A549 (cell line): ENCODE measurements around the gene AP2A2. TPM values are rescaled to one million over a fixed set of nuclear protein-coding genes. Genes with fewer than 3 reads are reported as not detected.

Experiments
- ATAC-seq, 2 experiments: fragments of 200-7000 bp in 1 of 2; fragments of >200 bp in 1 of 2; cut with Nextera tagmentation in 1 of 2; cut with Tn5 transposase in 1 of 2; 3 replicates each; pipeline versions ENCODE4 v1.8.0 to v1.9.1; 2018 to 2020; ENCODE audit warnings: mild to moderate bottlenecking in 1 of 2, moderate library complexity in 1 of 2
- CTCF ChIA-PET: fragments of 300-600 bp; sonication (Branson Sonifier 250); formaldehyde crosslinking; extraction: SDS; loops from one replicate; lab custom pipeline; 2021; ENCODE audit warnings: antibody characterized with exemption, inconsistent platforms; lab: Yijun Ruan, JAX
- POLR2A ChIA-PET: fragments of 350-600 bp; formaldehyde crosslinking; extraction: SDS; loops from one replicate; lab custom pipeline; 2021; ENCODE audit warnings: antibody characterized with exemption, inconsistent platforms; lab: Yijun Ruan, JAX
- DNase-seq, 2 experiments: peaks; one replicate each; pipeline versions ENCODE4 v3.0.0 to v3.0.0-alpha.2; 2011 to 2016; ENCODE audit warnings: low read depth in 1 of 2, low spot score in 1 of 2
- FAIRE-seq: peaks from 2 replicates; lab custom pipeline; 2011; peaks lifted over from hg19 to GRCh38; lab: Jason Lieb, UNC
- H3K27ac ChIP-seq, 2 experiments: fragments of >200 bp; sonication (Bioruptor Twin); formaldehyde crosslinking; 3 replicates each; pipeline ENCODE4 v1.5.1; 2016 to 2017
- H3K4me1 ChIP-seq: fragments of >200 bp; sonication (Bioruptor Twin); formaldehyde crosslinking; 3 replicates; pipeline ENCODE4 v1.6.1; 2016
- H3K4me2 ChIP-seq: fragments of >200 bp; sonication (Bioruptor Twin); formaldehyde crosslinking; 3 replicates; pipeline ENCODE4 v1.6.1; 2016
- H3K4me3 ChIP-seq: fragments of >200 bp; sonication (Bioruptor Twin); formaldehyde crosslinking; 3 replicates; pipeline ENCODE4 v1.5.1; 2016
- H3K9me3 ChIP-seq: fragments of >200 bp; sonication (Bioruptor Twin); formaldehyde crosslinking; 3 replicates; pipeline ENCODE4 v1.6.1; 2016
- ATOH8 ChIP-seq: fragments of 250-450 bp; sonication (Bioruptor Pico); IDR thresholded peaks from 2 replicates; pipeline ENCODE4 v1.5.0; 2020; ENCODE audit warnings: low read depth, mild to moderate bottlenecking, moderate library complexity
- BCL3 ChIP-seq: fragments of >200 bp; sonication (Bioruptor Twin); formaldehyde crosslinking; IDR thresholded peaks from 3 replicates; pipeline ENCODE4 v1.6.1; 2016
- CBX2 ChIP-seq: fragments of 200-600 bp; sonication (generic); IDR thresholded peaks from 2 replicates; pipeline ENCODE4 v1.6.1; 2016; ENCODE audit warnings: low read depth, mild to moderate bottlenecking, borderline replicate concordance
- CBX8 ChIP-seq: fragments of 200-600 bp; sonication (generic); IDR thresholded peaks from 2 replicates; pipeline ENCODE4 v1.6.1; 2016
- CTCF ChIP-seq: fragments of >200 bp; sonication (Bioruptor Twin); formaldehyde crosslinking; IDR thresholded peaks from 3 replicates; pipeline ENCODE4 v1.5.1; 2016
- E2F6 ChIP-seq: IDR thresholded peaks from 2 replicates; pipeline ENCODE4 v1.6.1; 2012; ENCODE audit warnings: low read depth, borderline replicate concordance
- EHF ChIP-seq: fragments of 250-450 bp; sonication (Bioruptor Pico); IDR thresholded peaks from 2 replicates; pipeline ENCODE4 v1.5.0; 2020; ENCODE audit warnings: mild to moderate bottlenecking
- ESRRA ChIP-seq: fragments of 150-350 bp; IDR thresholded peaks from 2 replicates; pipeline ENCODE4 v1.6.1; 2014; ENCODE audit warnings: mild to moderate bottlenecking, low read length, borderline replicate concordance
- HES2 ChIP-seq: fragments of >200 bp; sonication (Bioruptor Twin); formaldehyde crosslinking; IDR thresholded peaks from 2 replicates; pipeline ENCODE4 v1.6.1; 2016
- HEYL ChIP-seq: fragments of 250-450 bp; sonication (Bioruptor Pico); IDR thresholded peaks from 2 replicates; pipeline ENCODE4 v1.8.0; 2021; ENCODE audit warnings: mild to moderate bottlenecking, moderate library complexity
- HMGXB4 ChIP-seq: fragments of 250-450 bp; sonication (Bioruptor Pico); IDR thresholded peaks from 2 replicates; pipeline ENCODE4 v1.5.0; 2021; ENCODE audit warnings: mild to moderate bottlenecking, moderate library complexity, borderline replicate concordance
- HOXA7 ChIP-seq: fragments of 250-450 bp; sonication (Bioruptor Pico); IDR thresholded peaks from 2 replicates; pipeline ENCODE4 v1.5.0; 2020; ENCODE audit warnings: mild to moderate bottlenecking, moderate library complexity
- MAX ChIP-seq: IDR thresholded peaks from 2 replicates; pipeline ENCODE4 v1.6.1; 2012
- MYC ChIP-seq: IDR thresholded peaks from 2 replicates; pipeline ENCODE4 v1.6.1; 2012; ENCODE audit warnings: mild to moderate bottlenecking, inconsistent platforms, low read length, improper control_type of control experiment, borderline replicate concordance
- NFE2L2 ChIP-seq: fragments of 150-350 bp; conservative IDR thresholded peaks from 2 replicates; pipeline ENCODE4 v1.6.1; 2014; ENCODE audit warnings: low read length
- PHF8 ChIP-seq: fragments of 200-600 bp; sonication (generic); IDR thresholded peaks from 2 replicates; pipeline ENCODE4 v1.6.1; 2016; ENCODE audit warnings: low read depth, mild to moderate bottlenecking, antibody characterized with exemption, moderate library complexity, borderline replicate concordance
- RAD21 ChIP-seq, 2 experiments: fragments of >200 bp in 1 of 2; sonication (Bioruptor Twin) in 1 of 2; formaldehyde crosslinking in 1 of 2; IDR thresholded peaks in 1 of 2; conservative IDR thresholded peaks in 1 of 2; 2 replicates in 1 of 2; 3 replicates in 1 of 2; pipeline ENCODE4 v1.6.1; 2012 to 2018; ENCODE audit warnings: inconsistent platforms in 1 of 2
- RARB ChIP-seq: fragments of 250-450 bp; sonication (Bioruptor Pico); IDR thresholded peaks from 2 replicates; pipeline ENCODE4 v1.8.0; 2021; ENCODE audit warnings: mild to moderate bottlenecking, moderate library complexity
- REST ChIP-seq: fragments of 200-600 bp; sonication (generic); IDR thresholded peaks from 2 replicates; pipeline ENCODE4 v1.6.1; 2016; ENCODE audit warnings: antibody characterized with exemption, mild to moderate bottlenecking, moderate library complexity
- TP53 ChIP-seq: fragments of 250-450 bp; sonication (Bioruptor Pico); IDR thresholded peaks from 2 replicates; pipeline ENCODE4 v1.5.0; 2021; ENCODE audit warnings: mild to moderate bottlenecking, moderate library complexity
- USF2 ChIP-seq: fragments of 450-650 bp; IDR thresholded peaks from 2 replicates; pipeline ENCODE4 v1.6.1; 2014; ENCODE audit warnings: antibody characterized with exemption
- WGBS: methylation state at CpG from one replicate; pipeline ENCODE4 v1.1.6; 2017; ENCODE audit errors: missing lambda C conversion rate; 5-methylcytosine and 5-hydroxymethylcytosine counted together
- polyA plus RNA-seq, 4 experiments: library from polyadenylated mRNA; depleted of rRNA in 3 of 4; stranded (reverse); fragments of >200 nt; fragmentation: RNase III in 1 of 4; extraction: RNeasy Plus Mini Kit Qiagen cat#74134 plus additional on column Dnase treatment in 1 of 4; gene quantifications; 2 replicates in 3 of 4; 3 replicates in 1 of 4; pipeline ENCODE4 v1.2.3, GENCODE V29; 2011 to 2017

Gene AP2A2
- polyA plus RNA-seq, 2 of the 4 experiments (the other 2 are of a cell fraction) = 39.4 to 60.4 TPM

GRCh38 chr11:928786-929185 is 3.1 kb downstream of the AP2A2 start:
- no peak overlapping the region for H3K4me3 ChIP-seq
- H3K4me2 ChIP-seq = no peak overlapping the region
- H3K4me1 ChIP-seq = peaks cover 22% of the 10 kb centered on the region
- CTCF ChIA-PET = interaction anchor here (0.7 to 3.6 kb wide), 3 partner anchors 48 to 122 kb away, joined by 3 to 19 read pairs (median 4); no protein-coding TSS in a partner anchor
- POLR2A ChIA-PET = no interaction called here
- no peak for TF ChIP-seq HES2
- no peak for TF ChIP-seq MYC
- no peak for TF ChIP-seq RAD21 (conservative IDR thresholded peaks at IDR 0.05 in 1 of 2, IDR thresholded peaks at IDR 0.05 in 1 of 2)
- TF ChIP-seq HEYL = no peak
- no peak for TF ChIP-seq NFE2L2
- TF ChIP-seq PHF8 = no peak
- TF ChIP-seq EHF = no peak
- TF ChIP-seq CBX2 = no peak
- no peak overlapping the region for H3K27ac ChIP-seq
- no peak for DNase-seq
- 80% methylated on average over 8 of the region's 8 CpGs for WGBS
- FAIRE-seq = no peak
- no peaks in the 10 kb centered on the region for H3K9me3 ChIP-seq
- ATAC-seq = no peak

- TF ChIP-seq USF2 = no peak
- TF ChIP-seq HOXA7 (CRISPR knock-in tag) = no peak
- TF ChIP-seq MAX = no peak
- no peak for TF ChIP-seq HEYL
- ATAC-seq (no peak), FAIRE-seq (no peak), DNase-seq (no peak)
- H3K4me2 ChIP-seq = no peak overlapping the region
- no peak overlapping the region for H3K27ac ChIP-seq
- 94% methylated on average over 11 of the region's 11 CpGs for WGBS
- H3K4me1 ChIP-seq = peaks cover 22% of the 10 kb centered on the region
- ChIA-PET POLR2A (no interaction called here), CTCF (interaction anchor here (1.3 to 3.6 kb wide), 2 partner anchors 101 to 121 kb away, joined by 4 to 19 read pairs; no protein-coding TSS in a partner anchor)
- H3K9me3 ChIP-seq = no peaks in the 10 kb centered on the region
- no peak overlapping the region for H3K4me3 ChIP-seq
Observed at GRCh38 chr11:929405-929804, 3.7 kb downstream of the AP2A2 start.

GRCh38 chr11:931385-931784 is 5.7 kb downstream of the AP2A2 start:
- ATAC-seq (no peak), FAIRE-seq (no peak), DNase-seq (no peak)
- Histone ChIP-seq H3K4me2 (no peak overlapping the region), H3K27ac (no peak overlapping the region), H3K9me3 (no peaks in the 10 kb centered on the region), H3K4me3 (no peak overlapping the region), H3K4me1 (peaks cover 25% of the 10 kb centered on the region)
- ChIA-PET CTCF (interaction anchor here (1.4 kb wide), 1 partner anchor 120 kb away, joined by 5 read pairs; no protein-coding TSS in a partner anchor), POLR2A (no interaction called here)
- WGBS = 88% methylated on average over 3 of the region's 3 CpGs
- TF ChIP-seq TP53 (no peak), HMGXB4 (CRISPR knock-in tag) (no peak), CBX8 (no peak), RARB (CRISPR knock-in tag) (no peak), BCL3 (no peak), CTCF (no peak), ESRRA (no peak), E2F6 (no peak), ATOH8 (no peak), REST (no peak)
